Osteoblast (primary cell): ENCODE measurements around the gene MAT2B. TPM values are rescaled to one million over a fixed set of nuclear protein-coding genes. Genes with fewer than 3 reads are reported as not detected.
"Not testable (repeated sequence)": the region's sequence is repeated elsewhere in the genome, so short reads cannot be mapped to it uniquely, and the experiment has no call there.

Experiments
- DNase-seq: peaks from one replicate; pipeline ENCODE4 v3.0.0; 2011; ENCODE audit warnings: low spot score, mixed read lengths; ENCODE audit not compliant: insufficient read length; ENCODE audit errors: missing footprints
- H2AFZ ChIP-seq: 2 replicates; pipeline ENCODE4 v1.6.0; 2011; ENCODE audit warnings: mild to moderate bottlenecking, low read length
- H3K27ac ChIP-seq: 2 replicates; pipeline ENCODE4 v1.5.1; 2011; ENCODE audit warnings: mild to moderate bottlenecking, low read depth, low read length, moderate library complexity
- H3K27me3 ChIP-seq: 2 replicates; pipeline ENCODE4 v1.6.0; 2012; ENCODE audit warnings: mild to moderate bottlenecking, control low read depth, inconsistent platforms, low read length, moderate library complexity; ENCODE audit not compliant: insufficient read depth
- H3K36me3 ChIP-seq: 2 replicates; pipeline ENCODE4 v1.5.1; 2011; ENCODE audit warnings: mild to moderate bottlenecking, low read length, control low read depth, moderate library complexity; ENCODE audit not compliant: insufficient read depth
- H3K4me1 ChIP-seq: 2 replicates; pipeline ENCODE4 v1.5.1; 2011; ENCODE audit warnings: mild to moderate bottlenecking, low read length, control low read depth, moderate library complexity; ENCODE audit not compliant: insufficient read depth
- H3K4me2 ChIP-seq: 2 replicates; pipeline ENCODE4 v1.6.0; 2011; ENCODE audit warnings: mild to moderate bottlenecking, low read length; ENCODE audit not compliant: insufficient read depth
- H3K4me3 ChIP-seq: fragments of 200-600 bp; sonication (generic); 3 replicates; pipeline ENCODE4 v1.5.1; 2012; ENCODE audit warnings: mild to moderate bottlenecking, low read length, inconsistent platforms; ENCODE audit not compliant: insufficient read depth
- H3K79me2 ChIP-seq: 2 replicates; pipeline ENCODE4 v1.6.0; 2012; ENCODE audit warnings: mild to moderate bottlenecking, low read length, control low read depth, inconsistent platforms; ENCODE audit not compliant: insufficient read depth
- H3K9me3 ChIP-seq: 2 replicates; pipeline ENCODE4 v1.5.1; 2011; ENCODE audit warnings: low read depth, low read length, control low read depth
- H4K20me1 ChIP-seq: 2 replicates; pipeline ENCODE4 v1.6.0; 2012; ENCODE audit warnings: mild to moderate bottlenecking, low read length, control low read depth; ENCODE audit not compliant: insufficient read depth
- CTCF ChIP-seq: IDR thresholded peaks from 2 replicates; pipeline ENCODE4 v1.5.1; 2011; ENCODE audit warnings: mild to moderate bottlenecking, low read depth, low read length, moderate library complexity; ENCODE audit errors: extremely low read depth
- total RNA-seq: library from RNA; depleted of rRNA; stranded (reverse); fragments of >200 nt; gene quantifications from 2 replicates; pipeline ENCODE4 v1.2.3, GENCODE V29; 2012

MAT2B gene
- total RNA-seq, 1 donor = 46.7 TPM

- DNase-seq = no peak
Observed at GRCh38 chr5:163533223-163533622, 27.8 kb downstream of the MAT2B start.

GRCh38 chr5:163534492-163535094 is 29.2 kb downstream of the MAT2B start:
- H3K4me1 ChIP-seq = no peaks in the 10 kb centered on the region
- H3K27ac ChIP-seq = no peak overlapping the region
- H3K36me3 ChIP-seq = no peaks in the 10 kb centered on the region
- no peak overlapping the region for H2AFZ ChIP-seq
- H3K9me3 ChIP-seq = no peaks in the 10 kb centered on the region
- no peak for TF ChIP-seq CTCF
- no peaks in the 10 kb centered on the region for H4K20me1 ChIP-seq
- no peak for DNase-seq
- H3K79me2 ChIP-seq = no peaks in the 10 kb centered on the region
- peaks cover 7% of the 10 kb centered on the region for H3K27me3 ChIP-seq
- H3K4me3 ChIP-seq = no peak overlapping the region
- H3K4me2 ChIP-seq = no peak overlapping the region

More at GRCh38 chr5:163533223-163533622, 27.8 kb downstream of the MAT2B start:
- no peak overlapping the region for H3K4me2 ChIP-seq
- peaks cover 7% of the 10 kb centered on the region for H3K27me3 ChIP-seq
- no peak overlapping the region for H3K4me3 ChIP-seq
- H3K9me3 ChIP-seq = no peaks in the 10 kb centered on the region
- H3K4me1 ChIP-seq = no peaks in the 10 kb centered on the region
- H3K36me3 ChIP-seq = no peaks in the 10 kb centered on the region
- no peak overlapping the region for H2AFZ ChIP-seq
- H3K27ac ChIP-seq = no peak overlapping the region
- no peak for TF ChIP-seq CTCF
- no peaks in the 10 kb centered on the region for H4K20me1 ChIP-seq
- no peaks in the 10 kb centered on the region for H3K79me2 ChIP-seq

GRCh38 chr5:163535290-163535689 is 29.9 kb downstream of the MAT2B start:
- Histone ChIP-seq H3K27ac (no peak overlapping the region), H3K4me2 (no peak overlapping the region), H3K9me3 (no peaks in the 10 kb centered on the region), H2AFZ (no peak overlapping the region), H4K20me1 (no peaks in the 10 kb centered on the region), H3K4me1 (no peaks in the 10 kb centered on the region), H3K27me3 (peaks cover 7% of the 10 kb centered on the region), H3K36me3 (no peaks in the 10 kb centered on the region), H3K79me2 (no peaks in the 10 kb centered on the region), H3K4me3 (no peak overlapping the region)
- no peak for TF ChIP-seq CTCF
- DNase-seq = no peak

- not testable (repeated sequence) for H3K27me3 ChIP-seq, H2AFZ ChIP-seq, H3K36me3 ChIP-seq, H3K79me2 ChIP-seq, H4K20me1 ChIP-seq, H3K9me3 ChIP-seq, H3K27ac ChIP-seq, H3K4me2 ChIP-seq, H3K4me1 ChIP-seq, H3K4me3 ChIP-seq, DNase-seq
Observed at GRCh38 chr5:163536442-163536841, 31.0 kb downstream of the MAT2B start.
